K562 (cell line): ENCODE measurements around the gene ZDHHC6. TPM values are rescaled to one million over a fixed set of nuclear protein-coding genes. Genes with fewer than 3 reads are reported as not detected.

Experiments
- ATAC-seq: fragments of 200-7000 bp; cut with Tn5 transposase; 3 replicates; pipeline ENCODE4 v1.9.1; 2020; ENCODE audit warnings: moderate library complexity
- BruUV-seq: library from RNA; stranded (reverse); fragments of 400-500 nt; replicated peaks from 2 replicates; lab custom pipeline; 2021; lab: Mats Ljungman, UMichigan
- CTCF ChIA-PET: fragments of 300-600 bp; formaldehyde crosslinking; extraction: SDS; loops from one replicate; lab custom pipeline; 2021; ENCODE audit warnings: low intra/inter-chr PET ratio; lab: Yijun Ruan, JAX
- POLR2A ChIA-PET: fragments of 300-600, 350-650 bp; sonication (Branson Sonifier 250); formaldehyde crosslinking; extraction: SDS; loops from one replicate; lab custom pipeline; 2021; ENCODE audit warnings: antibody characterized with exemption, inconsistent platforms; lab: Yijun Ruan, JAX
- DNase-seq, 4 experiments: peaks; one replicate each; pipeline versions ENCODE4 v3.0.0 to v3.0.0-alpha.2; 2011 to 2018; ENCODE audit warnings: low spot score in 3 of 4, mixed read lengths in 3 of 4; ENCODE audit errors: extremely low read depth in 1 of 4
- FAIRE-seq: peaks from 2 replicates; lab custom pipeline; 2011; peaks lifted over from hg19 to GRCh38; lab: Jason Lieb, UNC
- H2AFZ ChIP-seq: 2 replicates; pipeline ENCODE4 v1.6.0; 2011; ENCODE audit warnings: low read depth, low read length, control low read depth, inconsistent platforms
- H3K27ac ChIP-seq: fragments of 200-600 bp; 3 replicates; pipeline ENCODE4 v1.8.0; 2011; ENCODE audit warnings: low read depth, mild to moderate bottlenecking, control low read depth, inconsistent platforms, low read length, moderate library complexity, mixed read lengths; ENCODE audit errors: extremely low read depth
- H3K27me3 ChIP-seq, 2 experiments: fragments of 300-600 bp in 1 of 2; 2 replicates in 1 of 2; 3 replicates in 1 of 2; pipeline versions ENCODE4 v1.6.0 to v1.8.0; 2011; ENCODE audit warnings: inconsistent platforms in 2 of 2, low read length in 2 of 2, mild to moderate bottlenecking in 1 of 2, mixed read lengths in 1 of 2, moderate library complexity in 1 of 2; ENCODE audit not compliant: control insufficient read depth in 2 of 2, insufficient read depth in 2 of 2
- H3K36me3 ChIP-seq: fragments of 300-600 bp; 3 replicates; pipeline ENCODE4 v1.8.0; 2011; ENCODE audit warnings: mild to moderate bottlenecking, low read length, inconsistent platforms; ENCODE audit not compliant: control insufficient read depth, insufficient read depth
- H3K4me1 ChIP-seq, 2 experiments: fragments of 200-600 bp in 1 of 2; replicated peaks in 1 of 2; 2 replicates in 1 of 2; 3 replicates in 1 of 2; pipeline versions ENCODE4 v1.5.1 to v1.8.0; 2011; ENCODE audit warnings: inconsistent platforms in 2 of 2, low read length in 2 of 2, mild to moderate bottlenecking in 1 of 2, mixed read lengths in 1 of 2, moderate library complexity in 1 of 2; ENCODE audit not compliant: control insufficient read depth in 2 of 2, insufficient read depth in 2 of 2
- H3K4me2 ChIP-seq: 2 replicates; pipeline ENCODE4 v1.6.1; 2011; ENCODE audit warnings: low read length, control low read depth, inconsistent platforms, mixed read lengths; ENCODE audit not compliant: insufficient read depth
- H3K4me3 ChIP-seq: fragments of 200-600 bp; sonication (generic), shearing (Covaris generic); 2 replicates; pipeline ENCODE4 v1.5.1; 2016; ENCODE audit warnings: control low read depth, inconsistent platforms
- H3K79me2 ChIP-seq: fragments of 200-600 bp; 3 replicates; pipeline ENCODE4 v1.8.0; 2011; ENCODE audit warnings: low read length, inconsistent platforms; ENCODE audit not compliant: control insufficient read depth, insufficient read depth
- H3K9ac ChIP-seq, 2 experiments: 2 replicates each; pipeline versions ENCODE4 v1.6.0 to v1.6.1; 2011; ENCODE audit warnings: low read depth in 2 of 2, low read length in 2 of 2, control low read depth in 1 of 2, inconsistent platforms in 1 of 2, mild to moderate bottlenecking in 1 of 2, mixed read lengths in 1 of 2; ENCODE audit not compliant: insufficient read depth in 1 of 2
- H3K9me1 ChIP-seq: one replicate; pipeline ENCODE4 v1.6.0; 2011; ENCODE audit warnings: inconsistent platforms, mild to moderate bottlenecking, low read length, moderate library complexity; ENCODE audit not compliant: control insufficient read depth, insufficient read depth
- H3K9me3 ChIP-seq: replicated peaks from 2 replicates; pipeline ENCODE4 v1.5.1; 2011; ENCODE audit warnings: low read depth, low read length, inconsistent platforms; ENCODE audit not compliant: control insufficient read depth, insufficient read depth
- H4K20me1 ChIP-seq: replicated peaks from 2 replicates; pipeline ENCODE4 v1.6.1; 2011; ENCODE audit warnings: low read length, inconsistent platforms, mixed read lengths; ENCODE audit not compliant: control insufficient read depth, insufficient read depth
- ATF6 ChIP-seq: sonication (generic); formaldehyde crosslinking; IDR thresholded peaks from 2 replicates; pipeline ENCODE4 v1.4.0; 2020; ENCODE audit warnings: mild to moderate bottlenecking, missing genetic modification reagents
- BRD4 ChIP-seq: fragments of 200-600 bp; sonication (generic); IDR thresholded peaks from 2 replicates; pipeline ENCODE4 v1.6.1; 2017; ENCODE audit warnings: inconsistent platforms
- CBX1 ChIP-seq: sonication (generic); IDR thresholded peaks from 2 replicates; pipeline ENCODE4 v1.6.1; 2016; ENCODE audit warnings: antibody characterized with exemption, low read depth, mild to moderate bottlenecking
- COPS2 ChIP-seq: fragments of 450-650 bp; conservative IDR thresholded peaks from 2 replicates; pipeline ENCODE4 v1.6.1; 2016; ENCODE audit warnings: mild to moderate bottlenecking, moderate library complexity
- CREB5 ChIP-seq: fragments of 250-450 bp; sonication (Bioruptor Pico); IDR thresholded peaks from 2 replicates; pipeline ENCODE4 v1.5.0; 2020; ENCODE audit warnings: mild to moderate bottlenecking
- ELF1 ChIP-seq: fragments of 200-800 bp; sonication (Bioruptor generic); IDR thresholded peaks from 2 replicates; pipeline ENCODE4 v1.6.1; 2016; ENCODE audit warnings: missing genetic modification characterization, missing compliant biosample characterization
- ETV6 ChIP-seq, 3 experiments: fragments of 150-350 bp in 1 of 3; sonication (generic) in 1 of 3; formaldehyde crosslinking in 1 of 3; IDR thresholded peaks; 2 replicates each; pipeline versions ENCODE4 v1.6.1 to v1.8.0; 2014 to 2022; ENCODE audit warnings: borderline replicate concordance in 2 of 3, low read depth in 2 of 3, antibody characterized with exemption in 1 of 3, low read length in 1 of 3, mild to moderate bottlenecking in 1 of 3, missing genetic modification reagents in 1 of 3
- GTF2E2 ChIP-seq: fragments of 200-800 bp; sonication (Bioruptor generic); IDR thresholded peaks from 2 replicates; pipeline ENCODE4 v1.6.1; 2016; ENCODE audit warnings: missing genetic modification characterization, missing compliant biosample characterization
- GTF2F1 ChIP-seq: IDR thresholded peaks from 2 replicates; pipeline ENCODE4 v1.6.1; 2011; ENCODE audit warnings: low read depth, low read length, improper control_type of control experiment
- MCM2 ChIP-seq: fragments of 450-650 bp; IDR thresholded peaks from 2 replicates; pipeline ENCODE4 v1.6.1; 2017; ENCODE audit warnings: low read depth, mild to moderate bottlenecking
- MEF2D ChIP-seq: conservative IDR thresholded peaks from 2 replicates; pipeline ENCODE4 v1.6.1; 2016; ENCODE audit warnings: low read depth, missing genetic modification characterization, missing compliant biosample characterization
- NR2F6 ChIP-seq: fragments of 450-650 bp; formaldehyde crosslinking; IDR thresholded peaks from 2 replicates; pipeline ENCODE4 v1.4.0; 2020; ENCODE audit warnings: mild to moderate bottlenecking
- RUNX1 ChIP-seq: sonication (generic); IDR thresholded peaks from 2 replicates; pipeline ENCODE4 v1.6.1; 2016; ENCODE audit warnings: antibody characterized with exemption, low read depth
- SLC30A9 ChIP-seq: fragments of 250-450 bp; sonication (Bioruptor Pico); IDR thresholded peaks from 2 replicates; pipeline ENCODE4 v1.8.0; 2022; ENCODE audit warnings: mild to moderate bottlenecking, moderate library complexity
- TAL1 ChIP-seq: fragments of 450-650 bp; IDR thresholded peaks from 2 replicates; pipeline ENCODE4 v1.6.1; 2016; ENCODE audit warnings: mild to moderate bottlenecking
- ZBTB12 ChIP-seq: fragments of 250-450 bp; sonication (Bioruptor Pico); IDR thresholded peaks from 2 replicates; pipeline ENCODE4 v1.4.0; 2020
- ZBTB26 ChIP-seq: fragments of 450-650 bp; formaldehyde crosslinking; IDR thresholded peaks from 2 replicates; pipeline ENCODE4 v1.4.0; 2022; ENCODE audit warnings: missing genetic modification characterization
- ZNF184 ChIP-seq: sonication (generic); formaldehyde crosslinking; IDR thresholded peaks from 2 replicates; pipeline ENCODE4 v1.5.0; 2020; ENCODE audit warnings: missing genetic modification reagents
- WGBS: fragments of 100-300 bp; shearing (Covaris generic); methylation state at CpG from one replicate; pipeline ENCODE4 v1.1.6; 2016; ENCODE audit warnings: low coverage, mixed read lengths; ENCODE audit not compliant: insufficient coverage; ENCODE audit errors: missing lambda C conversion rate; 5-methylcytosine and 5-hydroxymethylcytosine counted together
- in situ Hi-C: fragments of 300-500 bp; cut with MboI; formaldehyde crosslinking; loops from 4 replicates; pipeline ENCODE4 v1.15.0; 2018; ENCODE audit warnings: inconsistent platforms, mixed read lengths
- intact Hi-C: fragments of 100-400 bp; cut with micrococcal nuclease; formaldehyde crosslinking; loops from 2 replicates; pipeline ENCODE4 v1.14.2; 2022
- polyA plus RNA-seq, 8 experiments: library from polyadenylated mRNA; depleted of rRNA in 4 of 8; stranded (reverse) in 5 of 8; unstranded in 3 of 8; fragments of >200 nt; fragmentation: Nextera tagmentation in 2 of 8; fragmentation: Illumina TruSeq in 1 of 8; extraction: Ambion mirVana in 2 of 8; extraction: Trizol in 1 of 8; gene quantifications; 2 replicates each; pipeline versions ENCODE4 v1.2.1 to v1.2.3, GENCODE V29; 2011 to 2014; ENCODE audit warnings: inconsistent platforms in 1 of 8, missing spikeins in 1 of 8
- total RNA-seq, 7 experiments: library from RNA; depleted of rRNA in 6 of 7; stranded (reverse); fragments of >200 nt in 6 of 7; fragmentation: Illumina TruSeq in 2 of 7; extraction: Trizol in 2 of 7; gene quantifications; 2 replicates each; pipeline versions ENCODE4 v1.2.1 to v1.2.3, GENCODE V29; 2011 to 2021; ENCODE audit warnings: low replicate concordance in 1 of 7

Gene ZDHHC6
- total and polyA plus RNA-seq, 9 of the 15 experiments (the other 6 are each of a cell fraction or from before 2014, with no cell fraction given) = 13.6 to 30.5 (median 21.5) TPM

- H3K4me1 ChIP-seq = peaks cover 0 to 5% of the 10 kb centered on the region in 2 experiments; a peak in 1 of 5 replicates
- H3K27ac ChIP-seq = no peak overlapping the region
- H3K36me3 ChIP-seq = peaks cover 73% of the 10 kb centered on the region
- no TSS peak for BruUV-seq
- CTCF ChIA-PET = no interaction called here
- FAIRE-seq (no peak), ATAC-seq (no peak), DNase-seq (no peak)
- in situ Hi-C loops = loop anchor here (10.0 kb wide), 2 partner anchors 117 to 267 kb away; no protein-coding TSS in a partner anchor
- no peaks in the 10 kb centered on the region for H4K20me1 ChIP-seq
- H2AFZ ChIP-seq = no peak overlapping the region
- no peak overlapping the region for H3K4me3 ChIP-seq
- no peaks in the 10 kb centered on the region for H3K9me3 ChIP-seq
- WGBS = 83% methylated on average over 1 of the region's 1 CpG
- H3K9me1 ChIP-seq = no peaks in the 10 kb centered on the region
- POLR2A ChIA-PET = no interaction called here
- H3K4me2 ChIP-seq = no peak overlapping the region
- H3K79me2 ChIP-seq = peaks cover 16% of the 10 kb centered on the region
- TF ChIP-seq RUNX1 (no peak), ETV6 (IDR thresholded peaks at IDR 0.05; ENCODE audit: borderline replicate concordance in 1 of 2, low read depth in 2 of 2, low read length in 1 of 2) (no peak), ETV6 (CRISPR knock-in tag; IDR thresholded peaks at IDR 0.05; ENCODE audit: borderline replicate concordance) (no peak), ZBTB26 (CRISPR knock-in tag) (no peak), MCM2 (no peak), ATF6 (CRISPR knock-in tag) (no peak), TAL1 (no peak), BRD4 (no peak), NR2F6 (CRISPR knock-in tag) (no peak), ZNF184 (CRISPR knock-in tag) (no peak), COPS2 (no peak), GTF2F1 (no peak), ELF1 (no peak), SLC30A9 (CRISPR knock-in tag) (no peak), CREB5 (CRISPR knock-in tag) (no peak), CBX1 (no peak), ZBTB12 (CRISPR knock-in tag) (no peak), GTF2E2 (tag) (no peak), MEF2D (tag) (no peak)
- H3K27me3 ChIP-seq = no peaks in the 10 kb centered on the region
- intact Hi-C loops = no loop called here
- H3K9ac ChIP-seq = no peak overlapping the region
Measured at GRCh38 chr10:112441520-112441919, 5.2 kb downstream of the ZDHHC6 start.
